SH-SY5Y (cell line): ENCODE results near the gene OTOG.

Source experiments
- GATA2 ChIP-seq: IDR thresholded peaks from 2 replicates; pipeline ENCODE4 v1.6.1; 2011; ENCODE audit warnings: mild to moderate bottlenecking, low read depth, low read length
- GATA3 ChIP-seq: IDR thresholded peaks from 2 replicates; pipeline ENCODE4 v1.6.1; 2011; ENCODE audit warnings: low read depth, mild to moderate bottlenecking, low read length, moderate library complexity

The OTOG gene

GRCh38 chr11:17612221-17613188, 65.4 kb downstream of the OTOG start:
- TF ChIP-seq GATA2, result no peak

GRCh38 chr11:17613428-17613962, 66.4 kb downstream of the OTOG start:
- TF ChIP-seq GATA2 (no peak), GATA3 (no peak)

DNA sequence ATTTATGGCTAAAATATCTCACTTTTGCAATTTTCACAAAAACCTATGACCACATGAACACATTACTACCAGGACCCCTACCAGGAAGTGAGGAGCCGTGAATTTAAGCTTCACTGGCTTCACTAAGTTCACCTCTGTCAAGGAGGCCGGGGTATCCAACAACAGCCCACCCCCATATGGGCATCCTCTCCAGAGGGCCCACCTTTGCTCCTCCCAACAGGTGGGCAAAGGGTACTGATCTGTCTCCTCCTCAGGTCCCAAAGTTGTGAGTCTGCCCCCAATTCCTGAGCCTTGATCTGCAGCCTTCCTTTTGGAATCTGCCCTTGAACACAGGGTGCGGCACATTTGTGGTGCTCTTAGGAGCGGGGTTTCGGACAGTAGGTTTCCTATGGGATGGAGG, 66.9 kb downstream of the OTOG start:
- no peak for TF ChIP-seq GATA3
- no peak for TF ChIP-seq GATA2

DNA sequence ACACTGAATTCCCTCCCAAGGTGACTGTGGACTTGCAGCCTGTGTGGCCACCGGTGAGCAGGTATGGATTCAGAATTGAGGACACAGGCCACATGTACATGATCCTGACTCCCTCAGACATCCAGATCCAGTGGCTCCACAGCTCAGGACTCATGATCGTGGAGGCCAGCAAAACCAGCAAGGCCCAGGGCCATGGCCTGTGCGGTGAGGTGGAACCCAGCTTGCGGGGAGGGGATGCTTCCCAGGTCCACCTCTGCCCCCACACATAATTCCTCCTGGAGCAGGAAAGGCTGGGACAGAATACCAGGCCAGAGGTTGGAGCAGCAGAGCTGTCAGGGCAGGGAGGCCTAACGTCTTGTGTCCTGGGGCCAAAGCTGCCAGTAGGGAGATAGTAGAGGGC, 82.1 kb downstream of the OTOG start:
- TF ChIP-seq GATA2 (no peak), GATA3 (no peak)

DNA sequence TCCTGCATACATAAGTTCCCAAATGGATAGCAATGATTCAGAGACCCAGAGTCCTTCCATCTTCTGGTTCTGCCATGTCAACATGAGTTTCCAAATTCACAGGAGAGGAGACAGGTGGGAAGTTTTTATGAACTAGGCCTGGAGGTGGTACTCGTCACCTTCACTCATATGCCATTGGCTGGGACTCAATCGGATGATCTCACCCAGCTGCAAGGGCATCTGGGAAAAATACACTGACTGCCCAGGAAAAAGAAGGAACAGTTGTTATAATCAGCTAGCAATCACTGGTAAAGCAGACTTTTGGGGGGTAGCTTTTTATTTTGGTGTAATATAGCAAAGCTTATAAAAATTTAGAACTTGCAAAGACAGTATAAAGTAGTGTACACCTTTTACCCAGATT, 83.9 kb downstream of the OTOG start:
- TF ChIP-seq GATA2, result no peak
- no peak for TF ChIP-seq GATA3

DNA sequence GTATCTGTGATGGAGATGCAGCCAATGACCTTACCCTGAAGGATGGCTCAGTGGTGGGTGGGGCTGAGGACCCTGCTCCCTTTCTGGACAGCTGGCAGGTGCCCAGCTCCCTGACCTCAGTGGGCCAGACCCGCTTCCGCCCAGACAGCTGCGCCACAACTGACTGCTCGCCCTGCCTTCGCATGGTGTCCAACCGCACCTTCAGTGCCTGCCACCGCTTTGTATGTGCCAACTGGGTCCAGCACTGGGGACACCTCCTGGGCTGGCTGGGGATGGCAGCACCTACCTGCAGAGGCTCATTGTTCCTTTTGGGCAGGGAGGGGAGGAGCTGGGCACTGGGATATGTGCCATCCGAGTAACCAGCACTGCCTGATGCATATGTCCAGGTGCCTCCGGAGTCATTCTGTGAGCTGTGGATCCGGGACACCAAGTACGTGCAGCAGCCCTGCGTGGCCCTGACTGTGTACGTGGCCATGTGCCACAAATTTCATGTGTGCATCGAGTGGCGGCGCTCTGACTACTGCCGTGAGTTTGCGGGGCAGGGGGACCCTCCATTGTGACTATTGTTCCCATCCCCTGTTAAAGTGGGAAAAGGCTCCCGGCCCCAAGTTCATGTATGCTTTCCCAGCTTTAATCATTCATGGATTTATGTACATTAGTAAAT, 84.8 kb downstream of the OTOG start:
- TF ChIP-seq GATA2 (no peak), GATA3 (no peak)

- TF ChIP-seq GATA2 (no peak), GATA3 (no peak)
Observed at GRCh38 chr11:17633279-17633986, 86.4 kb downstream of the OTOG start.

DNA sequence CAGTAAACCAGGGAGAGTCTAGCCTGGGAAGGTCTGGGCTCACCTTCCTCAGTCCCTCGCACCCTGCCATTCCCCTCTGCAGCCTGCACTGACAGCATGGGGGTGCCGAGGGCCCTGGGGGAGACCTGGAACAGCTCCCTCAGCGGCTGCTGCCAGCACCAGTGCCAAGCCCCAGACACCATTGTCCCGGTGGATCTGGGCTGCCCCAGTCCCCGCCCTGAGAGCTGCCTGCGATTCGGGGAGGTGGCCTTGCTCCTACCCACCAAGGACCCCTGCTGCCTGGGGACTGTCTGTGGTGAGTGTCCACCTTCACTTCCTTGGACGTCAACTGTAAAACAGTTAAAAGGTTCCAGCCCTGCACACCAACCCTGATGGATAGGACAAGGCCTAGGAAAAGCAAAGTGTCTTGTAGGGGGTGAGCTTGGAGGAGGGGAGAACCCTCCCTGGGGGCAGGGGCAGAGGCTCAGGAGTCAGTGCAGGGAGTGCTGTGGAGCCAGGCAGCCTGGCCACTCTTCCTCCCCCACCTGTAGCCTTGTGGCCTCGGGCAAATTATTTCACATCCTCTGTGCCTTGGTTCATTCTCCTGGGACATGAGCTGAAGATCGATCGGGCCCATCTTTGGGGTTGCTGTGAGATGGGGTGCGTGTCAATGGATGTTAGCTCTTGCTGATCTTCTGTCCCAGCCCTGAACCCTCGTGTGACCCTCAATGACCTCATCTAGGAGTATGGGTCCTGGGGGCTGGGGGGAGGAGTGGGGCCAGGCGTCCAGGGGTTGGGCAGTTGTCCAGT, 87.1 kb downstream of the OTOG start:
- TF ChIP-seq GATA3 (no peak), GATA2 (no peak)

DNA sequence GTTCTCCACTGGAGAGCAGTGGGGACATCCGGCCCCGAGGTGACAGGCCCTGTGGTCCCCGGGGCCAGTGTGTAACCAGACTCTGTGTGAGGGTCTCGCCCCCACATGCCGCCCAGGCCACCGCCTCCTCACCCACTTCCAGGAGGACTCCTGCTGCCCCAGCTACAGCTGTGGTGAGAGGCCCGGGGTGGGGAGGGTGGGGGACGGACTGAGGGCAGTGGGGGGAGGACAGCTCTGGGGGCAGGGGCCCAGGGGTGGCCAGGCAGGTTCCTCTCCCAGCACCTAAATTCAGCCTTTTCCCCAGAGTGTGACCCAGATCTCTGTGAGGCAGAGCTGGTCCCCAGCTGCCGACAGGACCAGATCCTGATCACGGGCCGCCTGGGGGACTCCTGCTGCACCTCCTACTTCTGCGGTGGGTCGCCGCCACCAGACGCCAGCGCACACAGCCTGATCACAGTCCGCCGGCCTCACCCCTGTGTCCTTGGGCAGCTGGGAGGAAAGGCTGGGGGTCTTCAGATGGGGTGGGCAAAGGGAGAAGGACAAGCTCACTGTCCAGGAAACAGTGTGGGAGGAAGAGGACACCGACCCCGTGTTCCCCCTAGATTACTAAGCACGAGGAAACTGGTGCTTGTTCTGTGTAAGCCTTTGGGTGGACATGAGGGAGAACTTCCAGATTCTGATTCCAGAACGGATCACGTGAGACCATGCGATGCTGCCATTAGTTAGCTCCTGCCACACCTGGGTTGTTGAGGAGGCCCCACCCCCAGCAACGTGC, 87.9 kb downstream of the OTOG start:
- TF ChIP-seq GATA3, result no peak

GRCh38 chr11:17635551-17635938, 88.5 kb downstream of the OTOG start:
- TF ChIP-seq GATA3 (no peak), GATA2 (no peak)

DNA sequence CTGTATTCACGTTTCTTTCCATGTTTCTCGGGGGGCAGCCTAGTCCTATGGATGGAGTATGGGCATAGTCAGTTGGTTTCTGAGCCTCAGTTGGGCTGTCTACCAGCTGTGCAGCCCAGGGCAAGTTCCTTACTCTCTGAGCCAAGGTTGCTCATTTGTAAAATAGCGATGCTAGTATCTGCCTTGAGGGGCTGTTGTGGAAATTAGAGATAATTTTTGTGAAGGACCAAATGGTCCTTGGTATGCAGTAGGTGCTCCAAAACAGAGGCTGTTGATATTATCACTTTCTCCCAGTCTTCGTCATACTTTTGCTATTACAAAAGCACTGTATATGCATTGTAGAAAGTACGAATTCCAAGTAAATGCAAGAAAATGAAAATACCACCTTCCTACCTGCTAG, 89.7 kb downstream of the OTOG start:
- TF ChIP-seq GATA3 (no peak), GATA2 (no peak)

GRCh38 chr11:17637901-17638300, 90.8 kb downstream of the OTOG start:
- no peak for TF ChIP-seq GATA2
- TF ChIP-seq GATA3, result no peak

DNA sequence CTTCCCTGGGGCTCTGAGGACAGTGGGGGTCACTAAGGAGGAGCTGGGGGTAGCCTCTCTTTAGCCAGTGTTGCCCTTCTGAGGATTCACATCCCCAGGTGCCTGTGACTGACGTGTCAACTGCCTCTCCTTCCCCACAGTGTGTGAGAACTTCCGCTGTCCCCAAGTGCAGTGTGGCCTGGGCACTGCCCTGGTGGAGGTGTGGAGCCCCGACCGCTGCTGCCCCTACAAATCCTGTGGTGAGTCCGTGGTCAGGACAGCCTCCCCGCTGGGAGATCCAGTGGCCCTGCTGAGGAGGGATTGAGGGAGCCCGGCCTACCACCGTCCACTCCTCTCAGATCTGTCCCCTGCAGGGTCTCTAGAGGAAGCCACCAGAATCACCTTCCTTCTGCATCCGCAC, 91.3 kb downstream of the OTOG start:
- TF ChIP-seq GATA2, result no peak
- TF ChIP-seq GATA3, result no peak
